ENCODE measurements around the gene DSCAM. TPM values are rescaled to one million over a fixed set of nuclear protein-coding genes. Genes with fewer than 3 reads are reported as not detected.
"Not testable (repeated sequence)": the region's sequence is repeated elsewhere in the genome, so short reads cannot be mapped to it uniquely, and the experiment has no call there.

DSCAM gene, protein sequence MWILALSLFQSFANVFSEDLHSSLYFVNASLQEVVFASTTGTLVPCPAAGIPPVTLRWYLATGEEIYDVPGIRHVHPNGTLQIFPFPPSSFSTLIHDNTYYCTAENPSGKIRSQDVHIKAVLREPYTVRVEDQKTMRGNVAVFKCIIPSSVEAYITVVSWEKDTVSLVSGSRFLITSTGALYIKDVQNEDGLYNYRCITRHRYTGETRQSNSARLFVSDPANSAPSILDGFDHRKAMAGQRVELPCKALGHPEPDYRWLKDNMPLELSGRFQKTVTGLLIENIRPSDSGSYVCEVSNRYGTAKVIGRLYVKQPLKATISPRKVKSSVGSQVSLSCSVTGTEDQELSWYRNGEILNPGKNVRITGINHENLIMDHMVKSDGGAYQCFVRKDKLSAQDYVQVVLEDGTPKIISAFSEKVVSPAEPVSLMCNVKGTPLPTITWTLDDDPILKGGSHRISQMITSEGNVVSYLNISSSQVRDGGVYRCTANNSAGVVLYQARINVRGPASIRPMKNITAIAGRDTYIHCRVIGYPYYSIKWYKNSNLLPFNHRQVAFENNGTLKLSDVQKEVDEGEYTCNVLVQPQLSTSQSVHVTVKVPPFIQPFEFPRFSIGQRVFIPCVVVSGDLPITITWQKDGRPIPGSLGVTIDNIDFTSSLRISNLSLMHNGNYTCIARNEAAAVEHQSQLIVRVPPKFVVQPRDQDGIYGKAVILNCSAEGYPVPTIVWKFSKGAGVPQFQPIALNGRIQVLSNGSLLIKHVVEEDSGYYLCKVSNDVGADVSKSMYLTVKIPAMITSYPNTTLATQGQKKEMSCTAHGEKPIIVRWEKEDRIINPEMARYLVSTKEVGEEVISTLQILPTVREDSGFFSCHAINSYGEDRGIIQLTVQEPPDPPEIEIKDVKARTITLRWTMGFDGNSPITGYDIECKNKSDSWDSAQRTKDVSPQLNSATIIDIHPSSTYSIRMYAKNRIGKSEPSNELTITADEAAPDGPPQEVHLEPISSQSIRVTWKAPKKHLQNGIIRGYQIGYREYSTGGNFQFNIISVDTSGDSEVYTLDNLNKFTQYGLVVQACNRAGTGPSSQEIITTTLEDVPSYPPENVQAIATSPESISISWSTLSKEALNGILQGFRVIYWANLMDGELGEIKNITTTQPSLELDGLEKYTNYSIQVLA (N-terminal part only)
- 0.03 TPM in 1 of 2 replicates, not detected in the other for total RNA-seq (ENCODE audit: low replicate concordance)

DNA sequence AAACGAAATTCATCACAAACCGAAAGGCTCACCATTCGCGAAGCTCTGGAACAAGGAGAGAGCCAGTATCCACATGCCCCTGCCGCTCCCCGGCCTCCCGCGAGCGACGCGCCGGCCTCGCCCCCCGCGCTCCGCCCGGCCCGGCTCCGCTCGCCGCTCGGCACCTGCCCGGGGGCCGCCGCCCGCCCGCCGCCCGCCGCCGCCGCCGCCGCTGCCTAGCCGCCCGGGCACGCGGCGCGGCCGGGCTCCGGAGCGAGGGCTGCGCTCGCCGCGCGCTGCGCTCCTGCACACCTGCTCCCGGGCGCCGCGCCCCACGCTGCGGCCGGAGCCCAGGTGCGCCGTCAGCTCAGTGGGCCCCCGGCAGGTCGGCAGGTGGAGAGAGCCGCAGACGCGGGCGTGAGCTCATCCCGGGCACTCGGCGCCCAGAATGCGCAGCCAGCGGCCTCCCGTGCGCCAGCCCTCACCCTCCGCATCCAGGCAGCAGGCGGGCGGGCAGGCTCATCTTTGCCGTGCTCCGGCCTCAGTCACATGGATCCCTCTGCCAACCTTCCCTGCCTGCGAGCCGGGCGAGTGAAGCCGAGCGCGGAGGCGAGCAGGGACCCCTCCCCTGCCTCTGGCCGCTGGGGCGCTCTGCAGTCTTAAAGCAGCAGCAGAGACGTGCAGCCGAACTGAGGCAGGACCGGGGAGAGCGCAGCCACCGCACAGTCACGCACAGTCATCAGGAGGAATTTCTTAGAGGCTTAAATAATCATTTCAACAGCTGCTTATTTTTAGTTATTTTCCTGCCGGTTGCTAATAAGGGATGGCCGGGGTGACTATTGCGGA is at the start of gene DSCAM:
Gene DSCAM (minus strand): TSS at position 572 of the 825 bp plus-strand sequence. CDS start 497 bp downstream, at position 75.
- no peak within 1 kb of the TSS for H3K27ac ChIP-seq
- DNase-seq (ENCODE audit: low spot score), result peak; percentile 81
- no peaks in the 10 kb centered on the region for H3K36me3 ChIP-seq
- peak within 1 kb of the TSS; percentile 96 for H2AFZ ChIP-seq (replicated peaks)
- H3K79me2 ChIP-seq (ENCODE audit: low read depth), result no peaks in the 10 kb centered on the region
- Mint-ChIP-seq H3K4me1 (peaks cover 6% of the 10 kb centered on the region), H3K27ac (no peak within 1 kb of the TSS), H3K36me3 (no peaks in the 10 kb centered on the region), H3K27me3 (ENCODE audit: insufficient read depth, low read depth) (peaks cover 28% of the 10 kb centered on the region), H3K9me3 (no peaks in the 10 kb centered on the region), H3K4me3 (peak within 1 kb of the TSS; percentile 87)
- H3K4me2 ChIP-seq, result peak within 1 kb of the TSS; percentile 96
- peaks cover 5% of the 10 kb centered on the region for H3K4me1 ChIP-seq
- peaks cover 7% of the 10 kb centered on the region for H3F3A ChIP-seq (ENCODE audit: low read depth)
- H3K9ac ChIP-seq, result no peak within 1 kb of the TSS
- H3K9me3 ChIP-seq (ENCODE audit: low read depth), result no peaks in the 10 kb centered on the region
- TF ChIP-seq EZH2phosphoT487 (IDR thresholded peaks at IDR 0.05), result no peak
- no peak for TF ChIP-seq EZH2 (IDR thresholded peaks at IDR 0.05)
- TF ChIP-seq CTCF (IDR thresholded peaks at IDR 0.05), result peak; percentile 16
- H3K27me3 ChIP-seq, result peaks cover 65% of the 10 kb centered on the region
- H4K20me1 ChIP-seq (ENCODE audit: low read depth), result no peaks in the 10 kb centered on the region
- H3K4me3 ChIP-seq, result peak within 1 kb of the TSS; percentile 66

- H3F3A ChIP-seq (ENCODE audit: low read depth); H3K79me2 ChIP-seq (ENCODE audit: low read depth); H3K4me2 ChIP-seq; H3K27me3 ChIP-seq; H3K36me3 ChIP-seq; H3K4me1 Mint-ChIP-seq; H3K27ac ChIP-seq; H3K27me3 Mint-ChIP-seq (ENCODE audit: insufficient read depth, low read depth); H4K20me1 ChIP-seq (ENCODE audit: low read depth); H2AFZ ChIP-seq (replicated peaks); H3K27ac Mint-ChIP-seq; H3K9ac ChIP-seq; H3K4me3 Mint-ChIP-seq; H3K4me3 ChIP-seq; H3K9me3 ChIP-seq (ENCODE audit: low read depth); H3K4me1 ChIP-seq; DNase-seq (ENCODE audit: low spot score); H3K36me3 Mint-ChIP-seq: not testable (repeated sequence)
- peaks cover 11% of the 10 kb centered on the region for H3K9me3 Mint-ChIP-seq
Observed at GRCh38 chr21:40895697-40896096, 48.7 kb upstream of the DSCAM start.

DNA sequence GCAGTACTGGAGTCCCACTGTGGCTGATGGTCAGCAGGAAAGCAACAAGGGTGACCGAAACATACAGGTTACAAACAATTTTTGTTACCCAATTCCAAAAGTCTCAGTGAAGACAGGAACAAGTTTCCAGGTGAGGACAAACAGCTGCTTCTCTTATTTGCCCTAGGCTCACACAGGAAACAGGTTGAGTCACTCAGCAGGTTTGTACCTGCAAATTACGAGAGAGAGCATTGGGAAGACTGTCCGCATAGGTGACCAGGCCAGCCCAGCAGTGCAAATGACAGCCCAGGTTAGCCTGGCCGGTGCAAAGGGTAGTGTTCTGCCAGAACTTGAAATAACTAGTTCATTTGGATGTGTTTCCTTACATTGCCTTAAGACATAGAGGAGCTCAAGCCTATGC is 40.0 kb upstream of the DSCAM start:
- Mint-ChIP-seq H3K27ac (no peak overlapping the region), H3K4me3 (no peak overlapping the region), H3K36me3 (no peaks in the 10 kb centered on the region), H3K9me3 (no peaks in the 10 kb centered on the region), H3K27me3 (ENCODE audit: insufficient read depth, low read depth) (no peaks in the 10 kb centered on the region), H3K4me1 (peaks cover under 1% of the 10 kb centered on the region)
- no peaks in the 10 kb centered on the region for H3K9me3 ChIP-seq (ENCODE audit: low read depth)
- no peak overlapping the region for H3K27ac ChIP-seq
- H3F3A ChIP-seq (ENCODE audit: low read depth), result no peaks in the 10 kb centered on the region
- H3K79me2 ChIP-seq (ENCODE audit: low read depth), result no peaks in the 10 kb centered on the region
- no peak overlapping the region for H3K4me2 ChIP-seq
- H4K20me1 ChIP-seq (ENCODE audit: low read depth), result no peaks in the 10 kb centered on the region
- no peaks in the 10 kb centered on the region for H3K4me1 ChIP-seq
- H3K9ac ChIP-seq, result no peak overlapping the region
- no peaks in the 10 kb centered on the region for H3K27me3 ChIP-seq
- no peaks in the 10 kb centered on the region for H3K36me3 ChIP-seq
- H2AFZ ChIP-seq (replicated peaks), result no peak overlapping the region
- no peak for TF ChIP-seq EZH2 (IDR thresholded peaks at IDR 0.05)
- TF ChIP-seq EZH2phosphoT487 (IDR thresholded peaks at IDR 0.05), result no peak
- TF ChIP-seq CTCF (IDR thresholded peaks at IDR 0.05), result no peak
- no peak overlapping the region for H3K4me3 ChIP-seq
- DNase-seq (ENCODE audit: low spot score), result no peak
